ENCODE measurements around the gene PLBD1. TPM values are rescaled to one million over a fixed set of nuclear protein-coding genes. Genes with fewer than 3 reads are reported as not detected.

Gene PLBD1
- total RNA-seq, 1 experiment from 2014 or later = 0.30 TPM

DNA sequence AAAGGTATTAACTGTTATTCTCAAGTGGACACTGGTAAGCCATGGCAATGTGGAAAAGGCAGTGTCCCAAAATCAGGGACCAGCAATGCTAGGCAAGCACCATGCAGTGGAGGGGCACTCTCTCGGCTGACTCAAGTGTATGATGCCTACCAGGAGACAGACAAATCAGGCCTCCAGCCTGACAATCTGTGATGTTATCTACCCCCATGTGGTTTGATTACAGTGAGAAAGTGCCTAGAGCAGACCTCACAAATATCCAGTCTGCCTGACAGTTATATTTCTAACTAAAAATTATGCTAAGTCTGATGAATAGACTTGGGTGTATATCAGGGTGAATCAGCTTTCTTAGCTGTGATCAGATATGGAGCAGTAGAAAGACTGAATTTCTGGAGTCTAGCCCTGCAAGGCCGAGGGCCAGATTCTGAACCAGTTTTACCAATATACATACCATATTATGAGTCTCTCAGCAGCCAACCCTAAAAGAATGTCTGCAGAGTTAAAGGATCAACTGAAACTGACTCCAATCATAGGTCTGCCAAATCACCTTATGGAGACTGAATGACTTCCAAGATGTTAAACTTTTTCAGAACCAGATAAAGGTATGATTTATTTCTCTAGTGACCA, 3.2 kb downstream of the PLBD1 start:
- Histone ChIP-seq H3K4me1 (ENCODE audit: control insufficient read depth in 1 of 2, insufficient read depth in 2 of 2, low read length in 2 of 2) (no peaks in the 10 kb centered on the region), H3K4me2 (ENCODE audit: low read length) (no peak overlapping the region), H3K9me3 (ENCODE audit: control insufficient read depth in 1 of 2, insufficient read depth in 1 of 2, low read depth in 1 of 2, low read length in 2 of 2) (no peaks in the 10 kb centered on the region), H3K36me3 (ENCODE audit: control insufficient read depth in 1 of 2, insufficient read depth in 2 of 2, low read length in 2 of 2) (no peaks in the 10 kb centered on the region), H3K27ac (ENCODE audit: low read depth, low read length) (no peak overlapping the region), H3K4me3 (replicated peaks in 1 of 2; ENCODE audit: low read depth in 1 of 2, low read length in 2 of 2) (no peak overlapping the region), H3K27me3 (ENCODE audit: insufficient read depth, low read length) (no peaks in the 10 kb centered on the region), H3K79me2 (ENCODE audit: insufficient read depth, low read length) (no peaks in the 10 kb centered on the region), H3K9ac (ENCODE audit: low read length) (no peak overlapping the region), H3K9me2 (ENCODE audit: insufficient read depth) (no peaks in the 10 kb centered on the region), H4K20me1 (ENCODE audit: insufficient read depth) (no peaks in the 10 kb centered on the region), H2AFZ (ENCODE audit: low read depth, low read length, poor library complexity, severe bottlenecking) (no peak overlapping the region)
- DNase-seq (ENCODE audit: low read depth, low spot score) = no peak
- ChIA-PET POLR2A (no interaction called here), RAD21 (ENCODE audit: low non-redundant PET in 1 of 2, low total read pairs in 2 of 2, uncharacterized antibody in 2 of 2, unreplicated experiment in 2 of 2) (no interaction called here), CTCF (interaction anchor here (1.1 kb wide), 2 partner anchors 29 to 326 kb away, joined by 3 read pairs; no protein-coding TSS in a partner anchor)
- no peak for TF ChIP-seq YY1 (IDR thresholded peaks at IDR 0.05; ENCODE audit: extremely low read depth, insufficient replicate concordance, low read depth, low read length)
- BruUV-seq (replicated peaks) = no TSS peak
- no peak for ATAC-seq
- intact Hi-C loops (cut with micrococcal nuclease) = no loop called here

DNA sequence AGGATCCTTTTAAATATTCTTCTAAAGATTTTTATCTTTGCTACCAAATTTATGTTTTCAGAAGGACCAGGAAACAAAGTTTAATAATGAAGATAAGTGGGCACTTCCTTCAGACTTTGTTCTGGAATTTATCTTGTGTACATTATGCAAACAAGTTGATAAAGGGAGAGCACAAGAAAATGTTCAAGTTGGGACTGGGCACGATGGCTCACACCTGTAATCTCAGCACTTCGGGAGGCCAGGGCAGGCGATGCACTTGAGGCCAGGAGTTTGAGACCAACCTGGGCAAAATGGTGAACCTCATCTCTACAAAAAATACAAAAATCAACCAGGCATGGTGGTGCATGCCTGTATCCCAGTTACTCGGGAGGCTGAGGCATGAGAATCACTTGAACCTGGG, 4.6 kb downstream of the PLBD1 start:
- Histone ChIP-seq H3K9ac (ENCODE audit: low read length) (no peak overlapping the region), H3K9me2 (ENCODE audit: insufficient read depth) (no peaks in the 10 kb centered on the region), H3K9me3 (ENCODE audit: control insufficient read depth in 1 of 2, insufficient read depth in 1 of 2, low read depth in 1 of 2, low read length in 2 of 2) (no peaks in the 10 kb centered on the region), H2AFZ (ENCODE audit: low read depth, low read length, poor library complexity, severe bottlenecking) (no peak overlapping the region), H3K4me3 (replicated peaks in 1 of 2; ENCODE audit: low read depth in 1 of 2, low read length in 2 of 2) (no peak overlapping the region), H3K27ac (ENCODE audit: low read depth, low read length) (no peak overlapping the region), H3K27me3 (ENCODE audit: insufficient read depth, low read length) (no peaks in the 10 kb centered on the region), H3K4me2 (ENCODE audit: low read length) (no peak overlapping the region), H3K4me1 (ENCODE audit: control insufficient read depth in 1 of 2, insufficient read depth in 2 of 2, low read length in 2 of 2) (no peaks in the 10 kb centered on the region), H3K36me3 (ENCODE audit: control insufficient read depth in 1 of 2, insufficient read depth in 2 of 2, low read length in 2 of 2) (no peaks in the 10 kb centered on the region), H3K79me2 (ENCODE audit: insufficient read depth, low read length) (no peaks in the 10 kb centered on the region), H4K20me1 (ENCODE audit: insufficient read depth) (no peaks in the 10 kb centered on the region)
- no peak for DNase-seq (ENCODE audit: low read depth, low spot score)
- ChIA-PET CTCF (no interaction called here), RAD21 (ENCODE audit: low non-redundant PET in 1 of 2, low total read pairs in 2 of 2, uncharacterized antibody in 2 of 2, unreplicated experiment in 2 of 2) (no interaction called here), POLR2A (no interaction called here)
- intact Hi-C loops (cut with micrococcal nuclease) = no loop called here
- ATAC-seq = no peak
- no TSS peak for BruUV-seq (replicated peaks)
- TF ChIP-seq TCF7L2 (IDR thresholded peaks at IDR 0.05; ENCODE audit: borderline replicate concordance, extremely low read depth, insufficient read depth, insufficient read length) (no peak), RAD21 (IDR thresholded peaks at IDR 0.05; ENCODE audit: low read depth) (no peak), CEBPB (IDR thresholded peaks at IDR 0.05; ENCODE audit: low read depth) (no peak), CBX3 (IDR thresholded peaks at IDR 0.05; ENCODE audit: low read depth) (no peak), ZFX (IDR thresholded peaks at IDR 0.05) (no peak), ZNF274 (IDR thresholded peaks at IDR 0.05; ENCODE audit: low read depth, low read length) (no peak), FOSL1 (IDR thresholded peaks at IDR 0.05; ENCODE audit: low read depth) (no peak), EGR1 (IDR thresholded peaks at IDR 0.05; ENCODE audit: low read depth) (no peak), POLR2AphosphoS5 (IDR thresholded peaks at IDR 0.05; ENCODE audit: low read depth, low read length) (no peak), JUND (IDR thresholded peaks at IDR 0.05) (no peak), POLR2A (IDR thresholded peaks at IDR 0.05; ENCODE audit: borderline replicate concordance, extremely low read depth, insufficient read depth, insufficient read length) (no peak), ELF1 (IDR thresholded peaks at IDR 0.05; ENCODE audit: borderline replicate concordance, low read depth) (no peak), EZH2phosphoT487 (IDR thresholded peaks at IDR 0.05; ENCODE audit: borderline replicate concordance) (no peak), SIN3A (IDR thresholded peaks at IDR 0.05; ENCODE audit: low read depth) (no peak)
- TF ChIP-seq, protein P1, sequence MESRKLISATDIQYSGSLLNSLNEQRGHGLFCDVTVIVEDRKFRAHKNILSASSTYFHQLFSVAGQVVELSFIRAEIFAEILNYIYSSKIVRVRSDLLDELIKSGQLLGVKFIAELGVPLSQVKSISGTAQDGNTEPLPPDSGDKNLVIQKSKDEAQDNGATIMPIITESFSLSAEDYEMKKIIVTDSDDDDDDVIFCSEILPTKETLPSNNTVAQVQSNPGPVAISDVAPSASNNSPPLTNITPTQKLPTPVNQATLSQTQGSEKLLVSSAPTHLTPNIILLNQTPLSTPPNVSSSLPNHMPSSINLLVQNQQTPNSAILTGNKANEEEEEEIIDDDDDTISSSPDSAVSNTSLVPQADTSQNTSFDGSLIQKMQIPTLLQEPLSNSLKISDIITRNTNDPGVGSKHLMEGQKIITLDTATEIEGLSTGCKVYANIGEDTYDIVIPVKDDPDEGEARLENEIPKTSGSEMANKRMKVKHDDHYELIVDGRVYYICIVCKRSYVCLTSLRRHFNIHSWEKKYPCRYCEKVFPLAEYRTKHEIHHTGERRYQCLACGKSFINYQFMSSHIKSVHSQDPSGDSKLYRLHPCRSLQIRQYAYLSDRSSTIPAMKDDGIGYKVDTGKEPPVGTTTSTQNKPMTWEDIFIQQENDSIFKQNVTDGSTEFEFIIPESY (IDR thresholded peaks at IDR 0.05; ENCODE audit: extremely low read depth, insufficient replicate concordance, low read length) = no peak
- TF ChIP-seq, protein P2, sequence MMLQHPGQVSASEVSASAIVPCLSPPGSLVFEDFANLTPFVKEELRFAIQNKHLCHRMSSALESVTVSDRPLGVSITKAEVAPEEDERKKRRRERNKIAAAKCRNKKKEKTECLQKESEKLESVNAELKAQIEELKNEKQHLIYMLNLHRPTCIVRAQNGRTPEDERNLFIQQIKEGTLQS (IDR thresholded peaks at IDR 0.05) = no peak
- TF ChIP-seq, protein P3, sequence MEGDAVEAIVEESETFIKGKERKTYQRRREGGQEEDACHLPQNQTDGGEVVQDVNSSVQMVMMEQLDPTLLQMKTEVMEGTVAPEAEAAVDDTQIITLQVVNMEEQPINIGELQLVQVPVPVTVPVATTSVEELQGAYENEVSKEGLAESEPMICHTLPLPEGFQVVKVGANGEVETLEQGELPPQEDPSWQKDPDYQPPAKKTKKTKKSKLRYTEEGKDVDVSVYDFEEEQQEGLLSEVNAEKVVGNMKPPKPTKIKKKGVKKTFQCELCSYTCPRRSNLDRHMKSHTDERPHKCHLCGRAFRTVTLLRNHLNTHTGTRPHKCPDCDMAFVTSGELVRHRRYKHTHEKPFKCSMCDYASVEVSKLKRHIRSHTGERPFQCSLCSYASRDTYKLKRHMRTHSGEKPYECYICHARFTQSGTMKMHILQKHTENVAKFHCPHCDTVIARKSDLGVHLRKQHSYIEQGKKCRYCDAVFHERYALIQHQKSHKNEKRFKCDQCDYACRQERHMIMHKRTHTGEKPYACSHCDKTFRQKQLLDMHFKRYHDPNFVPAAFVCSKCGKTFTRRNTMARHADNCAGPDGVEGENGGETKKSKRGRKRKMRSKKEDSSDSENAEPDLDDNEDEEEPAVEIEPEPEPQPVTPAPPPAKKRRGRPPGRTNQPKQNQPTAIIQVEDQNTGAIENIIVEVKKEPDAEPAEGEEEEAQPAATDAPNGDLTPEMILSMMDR (IDR thresholded peaks at IDR 0.05 in 2 of 3, conservative IDR thresholded peaks at IDR 0.05 in 1 of 3; ENCODE audit: borderline replicate concordance in 1 of 3, insufficient read depth in 1 of 3, low read depth in 2 of 3, low read length in 2 of 3) = no peak
